Measurements from ENCODE around the gene CDH4. TPM values are rescaled to one million over a fixed set of nuclear protein-coding genes. Genes with fewer than 3 reads are reported as not detected.

The CDH4 gene
- total RNA-seq, 1 donor from 2014 or later, result 0.06 TPM

DNA sequence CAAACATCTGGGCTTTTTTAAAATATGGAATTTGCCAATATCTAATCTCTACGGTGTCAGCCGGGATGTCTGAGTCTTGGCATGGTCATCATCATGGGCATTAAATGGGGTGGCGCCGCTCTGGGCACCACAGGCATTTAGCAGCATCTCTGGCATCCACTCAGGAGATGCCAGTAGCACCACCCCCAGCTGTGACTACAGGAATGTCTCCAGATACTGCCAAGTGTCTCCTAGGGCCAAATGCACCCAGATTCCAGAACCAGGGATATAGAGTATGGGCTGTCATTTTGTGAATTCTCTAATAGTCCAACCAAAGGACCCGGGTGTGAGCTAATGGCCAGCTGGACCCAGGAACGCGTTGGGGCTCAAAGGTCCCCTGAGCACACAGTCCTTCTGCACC lies 452.6 kb downstream of the CDH4 start:
- H3K9me3 ChIP-seq, result no peaks in the 10 kb centered on the region
- H3K27me3 ChIP-seq (ENCODE audit: low read depth), result no peaks in the 10 kb centered on the region
- DNase-seq (no peak), ATAC-seq (no peak)
- H3K27ac ChIP-seq, result no peak overlapping the region
- no peaks in the 10 kb centered on the region for H3K4me1 ChIP-seq
- intact Hi-C loops (cut with DNase I), result no loop called here
- H3K4me3 ChIP-seq, result no peak overlapping the region
- TF ChIP-seq, protein P1, sequence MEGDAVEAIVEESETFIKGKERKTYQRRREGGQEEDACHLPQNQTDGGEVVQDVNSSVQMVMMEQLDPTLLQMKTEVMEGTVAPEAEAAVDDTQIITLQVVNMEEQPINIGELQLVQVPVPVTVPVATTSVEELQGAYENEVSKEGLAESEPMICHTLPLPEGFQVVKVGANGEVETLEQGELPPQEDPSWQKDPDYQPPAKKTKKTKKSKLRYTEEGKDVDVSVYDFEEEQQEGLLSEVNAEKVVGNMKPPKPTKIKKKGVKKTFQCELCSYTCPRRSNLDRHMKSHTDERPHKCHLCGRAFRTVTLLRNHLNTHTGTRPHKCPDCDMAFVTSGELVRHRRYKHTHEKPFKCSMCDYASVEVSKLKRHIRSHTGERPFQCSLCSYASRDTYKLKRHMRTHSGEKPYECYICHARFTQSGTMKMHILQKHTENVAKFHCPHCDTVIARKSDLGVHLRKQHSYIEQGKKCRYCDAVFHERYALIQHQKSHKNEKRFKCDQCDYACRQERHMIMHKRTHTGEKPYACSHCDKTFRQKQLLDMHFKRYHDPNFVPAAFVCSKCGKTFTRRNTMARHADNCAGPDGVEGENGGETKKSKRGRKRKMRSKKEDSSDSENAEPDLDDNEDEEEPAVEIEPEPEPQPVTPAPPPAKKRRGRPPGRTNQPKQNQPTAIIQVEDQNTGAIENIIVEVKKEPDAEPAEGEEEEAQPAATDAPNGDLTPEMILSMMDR (IDR thresholded peaks at IDR 0.05), result no peak
- H3K36me3 ChIP-seq, result no peaks in the 10 kb centered on the region

DNA sequence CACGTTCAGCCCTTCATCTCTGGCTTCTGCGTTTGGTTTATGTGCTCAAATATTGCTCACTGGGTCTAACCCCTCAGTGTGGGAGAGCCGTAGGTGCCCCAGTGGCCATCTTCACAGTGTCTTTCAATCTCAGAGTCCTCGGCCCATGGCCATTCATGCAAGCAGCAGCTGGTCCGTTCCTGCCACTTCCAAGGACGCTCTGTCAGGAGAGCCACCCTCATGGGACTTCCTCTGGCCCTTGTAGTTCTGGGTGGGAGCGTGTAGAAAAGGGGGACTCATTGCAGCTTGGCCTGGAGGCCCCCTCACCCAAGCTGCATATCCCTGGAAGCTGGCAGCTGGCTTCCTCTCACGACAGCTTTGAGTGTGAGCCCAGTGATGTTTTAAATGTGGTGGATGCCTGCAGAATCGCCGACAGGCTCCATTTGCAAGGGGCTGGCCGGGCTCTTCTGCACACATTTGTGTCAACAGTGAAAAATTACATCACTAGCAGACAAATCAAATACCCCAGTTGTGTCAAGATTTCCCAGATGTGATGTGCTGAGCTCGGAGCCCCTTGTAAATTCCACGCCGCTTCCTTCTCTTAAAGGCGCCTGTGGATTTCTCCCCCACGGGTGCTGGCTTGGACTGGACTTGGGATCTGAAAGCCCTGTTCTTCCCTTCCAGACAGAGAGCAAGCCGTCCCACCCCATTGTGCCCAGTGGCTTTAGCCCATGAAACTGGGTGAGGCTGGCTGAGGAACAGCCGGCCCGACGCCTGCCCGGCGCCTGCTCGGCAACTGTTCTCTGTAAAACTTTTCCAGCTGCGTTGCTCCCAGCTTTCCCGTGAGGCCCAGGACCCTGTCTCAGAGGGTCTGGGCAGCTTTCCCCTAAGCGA lies 453.6 kb downstream of the CDH4 start:
- ATAC-seq (no peak), DNase-seq (no peak)
- Histone ChIP-seq H3K27me3 (ENCODE audit: low read depth) (no peaks in the 10 kb centered on the region), H3K27ac (no peak overlapping the region), H3K4me3 (no peak overlapping the region), H3K36me3 (no peaks in the 10 kb centered on the region), H3K4me1 (no peaks in the 10 kb centered on the region), H3K9me3 (no peaks in the 10 kb centered on the region)
- intact Hi-C loops (cut with DNase I), result no loop called here
- TF ChIP-seq, protein P1 (IDR thresholded peaks at IDR 0.05), result no peak

DNA sequence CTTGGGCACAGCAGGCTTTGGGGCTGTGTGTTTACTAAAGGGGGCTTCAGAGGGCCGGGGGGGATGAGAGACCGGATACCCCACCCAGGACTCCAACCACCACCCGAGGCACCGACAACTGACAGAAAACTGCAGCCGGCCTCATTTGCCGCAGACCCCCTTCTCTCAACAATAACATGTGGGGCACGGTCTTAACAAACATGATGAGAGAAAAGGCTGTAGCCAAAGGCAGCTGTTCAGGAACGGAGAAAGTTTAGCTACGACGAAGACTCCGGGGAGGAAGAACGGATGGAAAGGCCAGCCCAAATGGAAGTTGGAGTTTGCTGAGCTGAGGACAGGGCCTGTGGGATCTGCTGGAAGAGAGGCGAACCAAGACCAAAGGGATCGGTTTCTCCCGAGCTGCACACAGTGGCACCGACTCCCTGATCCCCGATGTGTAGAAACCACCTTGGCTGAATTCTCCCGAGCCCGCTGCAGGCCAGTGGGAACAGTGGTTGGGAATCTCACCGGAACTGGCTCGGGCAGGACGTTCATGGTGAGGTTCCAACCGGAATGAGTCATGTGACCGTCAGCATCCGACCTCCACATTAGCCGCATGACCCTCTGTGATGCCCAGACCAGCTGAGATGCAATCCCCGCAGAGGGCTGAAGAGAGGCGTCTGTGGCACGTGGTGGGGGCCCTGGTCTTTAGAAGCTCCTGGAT lies 454.3 kb downstream of the CDH4 start:
- Histone ChIP-seq H3K9me3 (no peaks in the 10 kb centered on the region), H3K27ac (no peak overlapping the region), H3K27me3 (ENCODE audit: low read depth) (no peaks in the 10 kb centered on the region), H3K4me3 (no peak overlapping the region), H3K36me3 (no peaks in the 10 kb centered on the region), H3K4me1 (no peaks in the 10 kb centered on the region)
- TF ChIP-seq, protein P1 (IDR thresholded peaks at IDR 0.05), result no peak
- intact Hi-C loops (cut with DNase I), result no loop called here
- DNase-seq (no peak), ATAC-seq (no peak)

DNA sequence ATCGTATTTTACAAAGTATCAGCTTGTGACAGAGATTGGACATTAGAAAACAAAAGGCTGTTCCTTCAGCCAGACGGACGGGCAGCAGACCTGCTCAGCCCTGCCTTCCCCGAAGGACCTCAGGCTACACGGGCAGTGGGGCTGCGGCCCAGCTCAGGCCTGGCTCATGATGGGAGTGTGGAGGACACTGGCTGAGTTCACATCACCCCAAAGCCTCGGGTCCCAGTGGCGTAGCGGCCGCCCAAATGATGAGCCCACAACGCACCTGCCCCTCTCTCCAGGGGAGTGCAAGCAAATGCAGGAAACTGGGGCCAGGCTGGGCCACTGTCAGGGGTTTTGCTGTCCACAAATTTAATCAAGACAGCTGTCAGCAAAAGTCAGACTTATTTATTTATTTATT lies 456.8 kb downstream of the CDH4 start:
- ATAC-seq, result no peak
- intact Hi-C loops (cut with DNase I), result no loop called here
- no peak overlapping the region for H3K27ac ChIP-seq
- no peaks in the 10 kb centered on the region for H3K9me3 ChIP-seq
- no peaks in the 10 kb centered on the region for H3K36me3 ChIP-seq
- TF ChIP-seq, protein P1 (IDR thresholded peaks at IDR 0.05), result no peak
- H3K4me3 ChIP-seq, result no peak overlapping the region
- H3K4me1 ChIP-seq, result no peaks in the 10 kb centered on the region
- DNase-seq, result no peak
- H3K27me3 ChIP-seq (ENCODE audit: low read depth), result no peaks in the 10 kb centered on the region

DNA sequence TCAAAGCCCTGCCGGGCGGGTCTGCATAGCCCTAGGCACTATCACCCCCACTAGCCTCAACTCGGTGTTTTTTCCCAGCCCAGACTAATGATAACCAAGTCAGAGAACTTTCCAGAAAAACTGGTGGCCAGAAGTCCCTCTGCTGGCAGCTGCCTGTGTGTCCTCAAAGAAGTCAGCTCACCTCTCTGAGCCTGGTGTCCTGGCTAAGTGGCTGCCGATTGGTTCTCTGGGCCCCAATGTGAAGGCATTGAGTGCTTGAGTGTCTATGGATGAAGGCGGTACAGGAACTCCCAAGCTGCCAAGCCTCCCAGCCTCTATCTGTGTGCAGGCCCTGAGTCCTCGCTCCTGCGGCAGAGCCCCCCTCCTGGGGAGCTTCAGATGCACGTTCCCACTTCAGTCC lies 458.0 kb downstream of the CDH4 start:
- Histone ChIP-seq H3K4me3 (no peak overlapping the region), H3K4me1 (no peaks in the 10 kb centered on the region), H3K27me3 (ENCODE audit: low read depth) (no peaks in the 10 kb centered on the region), H3K36me3 (no peaks in the 10 kb centered on the region), H3K9me3 (no peaks in the 10 kb centered on the region), H3K27ac (no peak overlapping the region)
- intact Hi-C loops (cut with DNase I), result no loop called here
- TF ChIP-seq, protein P1 (IDR thresholded peaks at IDR 0.05), result no peak
- DNase-seq, result no peak
- ATAC-seq, result no peak
